Stimulated activated CD4-positive, alpha-beta T cell treated with anti-CD3 and anti-CD28 coated beads, Interleukin-12 subunit alpha, Interleukin-12 subunit beta, amount 100 ng/mL, for 24 hours (primary cell): ENCODE data around the gene ELFN1.

ENCODE experiments used
- DNase-seq, 2 experiments: peaks; one replicate each; pipeline ENCODE4 v3.0.0-alpha.2; 2020; ENCODE audit warnings: low read depth in 2 of 2

ELFN1 gene

GRCh38 chr7:1669954-1670893 is at the start of gene ELFN1:
Gene ELFN1, plus strand, starts transcription at chr7:1670277. Its CDS starts 74,320 bp downstream, at chr7:1744597.
- DNase-seq, result no peak

- DNase-seq, result no peak
These were observed 49.2 kb upstream of the ELFN1 start for GRCh38 chr7:1620835-1621234.

- DNase-seq, result no peak
These were observed 48.4 kb upstream of the ELFN1 start for GRCh38 chr7:1621718-1622117.

- DNase-seq, result no peak
These were observed 47.6 kb upstream of the ELFN1 start for GRCh38 chr7:1622441-1622840.

GRCh38 chr7:1623810-1624209 is 46.3 kb upstream of the ELFN1 start:
- no peak for DNase-seq

- DNase-seq, result no peak
These were observed 44.8 kb upstream of the ELFN1 start for GRCh38 chr7:1624999-1625927.

DNA sequence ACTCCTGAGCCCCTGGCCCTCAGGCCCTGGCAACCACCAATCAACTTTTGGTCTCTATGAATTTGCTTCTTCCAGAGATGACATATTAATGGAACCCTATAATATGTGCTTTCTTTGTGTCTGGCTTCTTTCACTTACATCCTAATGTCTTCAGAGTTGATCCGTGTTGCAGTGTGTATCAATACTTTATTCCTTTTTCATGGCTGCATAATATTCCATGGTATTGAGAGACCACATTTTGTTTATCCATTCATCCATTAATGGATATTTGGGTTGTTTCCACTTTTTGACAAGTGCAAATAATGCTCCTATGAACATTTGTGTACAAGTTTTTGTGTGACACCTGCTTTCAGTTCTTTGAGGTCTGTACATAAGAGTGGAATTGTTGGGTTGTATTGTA is 43.3 kb upstream of the ELFN1 start:
- DNase-seq, result no peak

DNA sequence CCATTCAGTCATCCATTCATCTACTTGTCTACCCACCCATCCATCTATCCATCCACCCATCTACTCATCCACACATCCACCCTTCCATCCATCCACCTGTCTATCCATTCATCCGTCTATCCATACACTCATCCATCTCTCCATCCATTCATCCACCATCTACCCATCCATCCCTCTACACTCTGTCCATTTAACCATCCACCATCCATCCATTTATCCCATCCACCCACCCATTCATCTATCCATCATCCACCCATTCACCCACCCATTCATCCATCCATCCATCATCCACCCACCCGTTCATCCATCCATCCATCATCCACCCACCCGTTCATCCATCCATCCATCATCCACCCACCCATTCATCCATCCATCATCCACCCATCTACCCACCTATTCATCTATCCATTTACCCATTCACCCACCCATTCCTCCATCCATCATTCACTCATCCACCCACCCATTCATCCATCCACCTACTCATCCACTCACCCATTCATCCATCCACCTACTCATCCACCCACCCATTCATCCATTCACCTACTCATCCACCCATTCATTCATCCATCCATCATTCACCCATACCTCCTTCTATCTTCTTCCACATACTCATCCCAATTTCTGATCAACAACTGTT is 39.3 kb upstream of the ELFN1 start:
- no peak for DNase-seq

DNA sequence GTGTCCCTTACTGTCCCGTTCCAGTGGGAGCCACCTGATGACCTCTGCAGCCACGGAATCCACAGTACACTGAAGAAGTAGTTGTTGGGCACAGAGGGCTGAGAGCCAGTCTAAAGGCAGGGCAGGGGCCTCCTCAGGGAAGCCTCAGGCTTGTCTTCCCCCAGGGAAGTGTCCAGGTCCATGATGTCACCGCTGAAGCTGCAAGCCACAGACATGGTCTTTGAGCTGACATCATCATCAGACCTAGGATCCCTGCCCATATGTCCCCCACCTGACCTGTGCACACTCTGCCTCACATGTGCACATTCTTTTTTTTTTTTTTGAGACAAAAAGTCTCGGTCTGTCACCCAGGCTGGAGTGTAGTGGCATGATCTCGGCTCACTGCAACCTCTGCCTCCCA is 38.4 kb upstream of the ELFN1 start:
- DNase-seq, result no peak

DNA sequence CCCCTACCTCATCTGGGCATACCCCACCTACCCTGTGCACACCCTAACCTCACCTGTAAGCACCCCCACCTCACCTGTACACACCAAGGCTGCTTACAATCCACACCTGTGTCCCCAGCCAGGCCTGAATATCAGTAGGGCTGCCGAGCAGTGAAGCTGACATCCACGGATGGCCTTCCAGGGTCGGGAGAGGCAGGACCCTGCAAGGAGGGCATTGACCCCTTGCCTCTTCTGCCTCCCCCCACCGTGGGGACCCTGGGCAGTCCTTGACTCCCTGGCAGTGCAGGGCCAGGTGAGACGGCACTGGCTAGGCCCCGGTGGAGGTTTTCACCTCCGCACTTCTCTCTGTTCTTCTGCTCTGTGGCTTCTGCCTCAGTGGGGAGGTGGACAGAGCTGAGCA is 37.6 kb upstream of the ELFN1 start:
- DNase-seq, result no peak

DNA sequence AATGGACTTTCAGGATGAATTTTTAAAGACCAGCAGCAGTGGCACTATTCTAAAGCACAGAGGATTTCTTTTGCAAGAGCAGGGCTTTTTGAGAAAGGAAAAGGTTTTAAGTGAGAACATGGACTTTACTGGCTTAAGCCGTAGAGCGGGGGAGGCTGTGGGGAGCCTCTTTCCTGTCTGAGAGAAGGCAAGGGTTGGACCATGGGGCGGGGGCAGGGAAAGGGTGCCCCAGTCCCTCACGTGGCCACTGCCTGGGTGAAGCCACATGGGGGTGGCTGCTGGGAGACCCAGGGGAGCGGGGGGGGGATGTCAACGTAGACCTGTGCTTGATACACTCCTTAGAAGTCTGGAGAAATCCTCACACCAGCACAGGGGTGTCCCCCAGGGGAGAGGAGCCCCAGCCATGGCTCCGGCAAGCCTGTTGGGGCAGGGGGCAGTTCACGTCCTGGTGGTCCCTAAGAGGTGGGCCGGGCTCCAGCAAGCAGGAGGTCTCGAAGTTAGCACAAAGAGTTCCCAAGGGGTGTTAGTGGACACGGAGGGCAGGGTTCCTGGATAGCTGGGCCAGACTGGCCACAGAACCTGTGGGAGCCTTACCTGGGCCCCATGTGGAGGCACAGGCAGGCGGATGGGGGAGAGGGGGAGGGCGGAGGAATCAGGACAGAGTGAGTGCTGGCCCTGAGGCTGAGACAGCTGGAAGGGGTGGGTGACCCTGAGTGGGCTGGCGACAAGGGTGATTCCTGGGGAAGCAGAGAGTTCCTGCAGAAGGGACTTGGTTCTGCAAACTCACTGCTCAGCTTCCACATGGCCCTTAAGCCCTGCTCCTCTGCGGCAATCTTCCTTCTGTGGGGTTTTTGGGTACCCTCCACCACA is 36.9 kb upstream of the ELFN1 start:
- DNase-seq, result no peak

DNA sequence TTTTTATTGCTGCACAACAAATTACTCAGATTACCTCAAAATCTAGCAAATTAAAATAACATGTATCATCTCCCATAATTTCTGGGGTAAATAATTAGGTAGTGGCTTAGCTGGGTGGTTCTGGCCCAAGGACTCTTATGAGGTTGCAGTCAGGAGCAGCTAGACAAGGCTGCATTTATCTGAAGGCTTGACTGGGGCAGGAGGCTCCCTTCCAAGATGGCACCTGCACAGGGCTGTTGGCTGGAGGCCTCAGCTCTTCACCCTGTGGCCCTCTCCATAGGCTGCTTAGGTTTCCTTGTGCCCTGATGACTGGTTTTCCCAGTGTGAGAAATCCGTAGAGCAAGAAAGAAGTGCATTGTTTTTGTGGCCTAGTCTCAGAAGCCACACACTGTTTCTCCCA is 34.7 kb upstream of the ELFN1 start:
- DNase-seq, result no peak

GRCh38 chr7:1637155-1637554 is 32.9 kb upstream of the ELFN1 start:
- no peak for DNase-seq

DNA sequence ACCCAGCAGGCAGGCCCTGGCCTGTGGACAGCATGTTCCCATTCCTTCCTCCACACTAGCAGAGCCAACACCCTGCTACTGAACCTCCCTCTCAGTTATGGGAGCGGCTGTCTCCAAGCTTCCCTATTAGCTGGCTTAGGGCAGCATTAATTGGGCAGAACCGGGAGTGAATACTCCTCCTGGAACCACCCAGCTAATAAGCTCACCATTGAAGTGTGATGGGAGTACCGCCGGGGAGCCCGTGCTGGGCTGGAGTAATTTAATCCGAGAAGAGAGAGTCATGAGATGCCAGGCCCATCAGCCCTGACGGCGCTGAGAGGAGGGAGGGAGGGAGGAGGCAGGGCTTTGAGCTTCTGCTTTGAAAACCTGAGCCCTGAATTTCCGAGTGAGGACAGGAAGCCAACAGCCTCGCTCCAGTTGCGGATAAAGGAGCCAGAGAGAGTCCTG is 31.8 kb upstream of the ELFN1 start:
- DNase-seq, result no peak

DNA sequence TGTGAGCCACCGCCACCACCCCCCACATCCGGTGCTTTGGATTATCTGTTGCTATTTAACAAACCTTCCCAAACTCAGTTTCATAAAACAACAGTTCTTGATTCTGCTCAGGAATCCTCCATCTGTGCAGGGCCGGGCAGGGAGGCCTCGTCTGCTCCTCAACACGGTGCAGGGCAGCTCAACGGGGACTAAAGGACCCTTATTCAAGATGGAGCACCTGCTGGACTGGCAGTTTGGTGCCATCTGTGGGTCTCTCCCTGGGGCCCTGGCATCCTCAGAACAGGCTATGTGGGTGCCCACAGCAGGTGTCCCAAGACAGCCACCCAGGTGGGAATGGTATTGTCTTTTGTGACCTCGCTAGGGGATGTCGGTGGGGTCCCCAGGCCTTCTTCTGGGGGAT is 31.0 kb upstream of the ELFN1 start:
- DNase-seq, result no peak

DNA sequence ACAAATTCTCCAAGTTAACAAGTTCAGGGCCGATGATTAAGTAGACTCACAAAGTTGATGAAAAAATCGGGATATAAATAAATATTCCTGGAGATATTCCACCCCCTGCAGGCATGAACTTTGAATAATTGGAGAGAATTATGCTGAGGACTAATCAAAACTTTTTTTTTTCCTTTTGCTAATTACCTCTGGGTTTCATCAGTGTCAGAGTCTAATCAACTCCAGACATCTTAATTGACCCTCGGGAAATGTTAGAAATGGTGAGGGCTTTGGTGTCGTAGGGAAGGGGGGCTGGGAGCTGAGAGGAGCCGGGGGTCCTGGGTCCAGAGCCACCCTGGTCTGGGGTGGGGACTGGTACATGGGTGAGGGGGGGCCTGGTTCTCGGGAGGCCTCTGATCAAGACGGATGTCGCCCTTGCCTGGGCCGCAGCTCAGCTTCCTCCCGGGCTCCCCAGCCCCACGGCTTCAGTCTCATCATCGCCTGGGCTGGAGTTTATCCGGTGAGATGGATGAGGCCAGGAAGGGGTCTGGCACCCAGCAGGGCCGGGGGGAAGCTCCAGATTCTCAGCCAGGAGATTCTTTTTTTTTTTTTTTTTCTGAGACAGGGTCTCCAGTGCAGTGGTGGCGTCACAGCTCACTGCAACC is 30.4 kb upstream of the ELFN1 start:
- no peak for DNase-seq

GRCh38 chr7:1640376-1641172 is 29.5 kb upstream of the ELFN1 start:
- DNase-seq, result no peak

DNA sequence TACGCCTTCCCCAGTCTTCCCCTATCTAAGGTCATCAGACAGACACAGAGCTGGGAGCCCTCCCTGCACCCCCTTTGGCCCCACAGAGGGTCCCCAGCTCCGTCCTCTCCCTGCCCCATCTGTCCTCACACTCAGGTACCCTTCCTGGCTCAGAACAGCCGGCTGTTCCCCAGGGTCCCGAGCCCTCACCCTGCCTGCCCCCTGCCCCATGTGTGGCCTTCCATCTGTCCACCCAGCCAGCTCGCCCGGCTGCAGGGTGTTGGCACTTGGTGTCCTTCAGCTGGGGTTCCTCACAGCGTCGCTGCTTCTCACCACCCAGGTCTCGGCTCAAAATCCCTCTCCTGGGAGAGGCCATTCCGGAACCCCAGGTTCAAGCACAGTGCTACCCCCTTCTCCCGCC is 28.9 kb upstream of the ELFN1 start:
- DNase-seq, result no peak

DNA sequence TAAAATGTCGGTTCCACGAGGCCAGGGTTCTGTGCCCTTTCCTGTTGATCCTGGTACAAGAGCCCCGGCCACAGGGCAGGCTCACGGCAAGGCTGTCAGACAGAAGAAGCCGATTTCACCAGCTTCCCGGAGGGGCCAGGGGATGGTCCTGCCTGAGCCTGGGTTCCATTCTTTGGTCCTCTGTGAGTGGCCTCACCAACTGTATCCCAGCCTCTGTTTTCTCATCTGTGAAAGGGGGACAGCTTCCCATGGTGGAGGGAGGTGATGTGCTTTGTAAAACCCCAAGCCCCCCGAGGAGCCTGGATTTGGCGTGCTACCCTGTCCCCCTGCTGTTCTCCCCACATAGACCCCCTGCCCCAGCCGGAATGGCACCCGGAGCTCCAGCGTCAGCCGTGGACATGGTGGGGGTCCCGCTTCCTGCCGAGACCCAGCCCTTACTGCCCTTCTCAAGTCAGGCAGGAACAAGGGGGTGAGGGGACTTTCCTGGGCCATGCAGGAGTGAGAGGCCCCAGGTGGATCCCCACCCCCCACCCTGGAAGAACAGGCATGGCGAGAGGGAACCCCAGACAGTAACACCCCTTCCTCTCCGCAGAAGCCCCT is 28.3 kb upstream of the ELFN1 start:
- no peak for DNase-seq
